AG09319 (cell line): ENCODE data around the gene SORL1.
"Not testable (repeated sequence)": the region's sequence is repeated elsewhere in the genome, so short reads cannot be mapped to it uniquely, and the experiment has no call there.

ENCODE experiments used
- DNase-seq: peaks from one replicate; pipeline ENCODE4 v3.0.0-alpha.2; 2010; ENCODE audit warnings: low read depth; ENCODE audit errors: extremely low read depth
- CTCF ChIP-seq: IDR thresholded peaks from 2 replicates; pipeline ENCODE4 v1.5.1; 2011; ENCODE audit warnings: low read depth, mild to moderate bottlenecking, inconsistent platforms, low read length, moderate library complexity

SORL1 gene

GRCh38 chr11:121451986-121452608 is at the start of gene SORL1:
Gene SORL1 (plus strand): TSS chr11:121452314. CDS start chr11:121452332, 18 bp downstream.
- TF ChIP-seq CTCF = peak; percentile 54
- no peak for DNase-seq

- no peak for TF ChIP-seq CTCF
- DNase-seq = no peak
Observed at GRCh38 chr11:121405646-121406045, 46.5 kb upstream of the SORL1 start.

- DNase-seq = no peak
- TF ChIP-seq CTCF = no peak
Observed at GRCh38 chr11:121406291-121406690, 45.8 kb upstream of the SORL1 start.

- TF ChIP-seq CTCF = no peak
- no peak for DNase-seq
Observed at GRCh38 chr11:121408830-121409229, 43.3 kb upstream of the SORL1 start.

GRCh38 chr11:121410041-121410440 is 42.1 kb upstream of the SORL1 start:
- DNase-seq = not testable (repeated sequence)

GRCh38 chr11:121411330-121411729 is 40.8 kb upstream of the SORL1 start:
- not testable (repeated sequence) for DNase-seq

GRCh38 chr11:121412000-121412587 is 40.0 kb upstream of the SORL1 start:
- DNase-seq = no peak

More at GRCh38 chr11:121412000-121412587, 40.0 kb upstream of the SORL1 start:
- TF ChIP-seq CTCF = no peak
